ENCODE results near the gene JKAMP. TPM values are rescaled to one million over a fixed set of nuclear protein-coding genes. Genes with fewer than 3 reads are reported as not detected.

Gene JKAMP
- total and polyA plus RNA-seq, 2 of the 8 experiments (the other 6 are each of a cell fraction or from before 2014, with no cell fraction given), result 34.9 to 182 TPM

DNA sequence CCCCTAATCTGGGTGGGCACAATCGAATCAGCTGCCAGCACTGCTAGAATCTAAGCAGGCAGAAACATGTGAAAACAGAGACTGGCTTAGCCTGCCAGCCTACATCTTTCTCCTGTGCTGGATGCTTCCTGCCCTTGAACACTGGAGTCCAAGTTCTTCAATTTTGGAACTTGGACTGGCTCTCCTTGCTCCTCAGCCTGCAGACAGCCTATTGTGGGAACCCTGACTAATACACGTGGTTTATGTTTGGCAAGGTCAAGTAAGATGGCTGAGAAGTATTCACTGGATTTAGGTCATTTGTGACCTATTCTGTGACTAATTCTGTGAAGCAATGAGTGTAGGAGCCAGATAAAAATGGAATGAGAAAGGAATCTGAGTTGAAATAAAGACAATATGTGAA is 30.2 kb upstream of the JKAMP start (continued):
- no peak for TF ChIP-seq RXRA (IDR thresholded peaks at IDR 0.05; ENCODE audit: insufficient read depth, low read depth, low read length)
- no peak for TF ChIP-seq KDM4A (IDR thresholded peaks at IDR 0.05; ENCODE audit: low read depth, low read length, severe bottlenecking)

Data from H1 (cell line).